NB4 (cell line): ENCODE measurements around the gene TTC39B.

Experiments
- CTCF ChIP-seq: IDR thresholded peaks from one replicate; pipeline ENCODE4 v1.5.1; 2012; ENCODE audit warnings: low read depth, low read length
- MYC ChIP-seq: IDR thresholded peaks from 2 replicates; pipeline ENCODE4 v1.6.1; 2011; ENCODE audit warnings: low read depth, low read length
- POLR2A ChIP-seq: IDR thresholded peaks from 2 replicates; pipeline ENCODE4 v1.6.1; 2011; ENCODE audit warnings: mild to moderate bottlenecking; ENCODE audit not compliant: insufficient read length; ENCODE audit errors: extremely low read depth

GRCh38 chr9:15155826-15156225, 151.2 kb downstream of the TTC39B start:
- no peak for TF ChIP-seq CTCF
- no peak for TF ChIP-seq POLR2A
- no peak for TF ChIP-seq MYC
